T follicular helper cell (primary cell): ENCODE measurements around the gene DAGLA.
A peak's percentile ranks its signal among the peaks of the same experiment; 100 is the strongest.

Source experiments
- DNase-seq: peaks from one replicate; pipeline ENCODE4 v3.0.0-alpha.2; 2020; ENCODE audit warnings: low read depth

Gene DAGLA

GRCh38 chr11:61746442-61747191 is 66.4 kb downstream of the DAGLA start:
- DNase-seq: no peak

DNA sequence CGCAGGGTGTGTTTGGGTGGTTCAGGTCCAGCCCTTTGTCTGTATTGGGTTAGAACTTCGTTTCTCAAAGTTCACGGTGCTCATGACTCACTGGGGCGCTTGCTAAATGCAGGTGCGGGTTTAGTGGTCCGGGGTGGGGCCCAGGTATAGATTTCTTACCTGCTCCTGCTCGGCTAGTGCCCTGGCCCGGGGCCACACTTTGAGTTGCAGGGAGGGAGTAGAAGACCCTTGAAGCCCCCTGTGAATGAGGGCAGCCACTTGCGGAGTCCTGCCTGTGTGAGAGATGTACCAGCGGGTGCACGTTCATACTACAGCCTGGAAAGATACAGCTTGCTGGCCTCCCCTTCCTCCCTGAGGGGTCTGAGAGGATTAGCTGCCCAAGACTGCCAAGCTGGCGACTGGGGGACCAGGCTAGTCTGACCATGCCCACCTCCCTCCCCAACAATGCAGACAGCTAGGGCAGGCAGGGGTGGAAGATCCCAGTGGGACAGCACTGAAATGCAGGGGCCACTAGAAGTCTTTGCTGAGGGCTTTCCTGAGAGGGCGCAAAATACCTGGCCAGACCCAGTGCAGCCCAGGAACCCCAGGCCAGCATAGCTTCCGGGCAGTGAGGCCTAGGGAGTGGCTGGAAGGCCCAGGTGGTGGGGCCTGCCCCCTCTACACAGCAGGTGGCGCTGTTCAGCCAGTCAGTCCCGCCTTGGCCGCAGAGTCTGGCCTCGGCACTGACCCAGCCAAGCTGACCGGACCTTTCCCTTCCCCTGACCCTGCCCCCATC is 67.2 kb downstream of the DAGLA start:
- no peak for DNase-seq

GRCh38 chr11:61747967-61748285 is 67.7 kb downstream of the DAGLA start:
- DNase-seq: no peak

GRCh38 chr11:61749591-61750217 is 69.5 kb downstream of the DAGLA start:
- DNase-seq: no peak

GRCh38 chr11:61750631-61751273 is 70.6 kb downstream of the DAGLA start:
- no peak for DNase-seq

DNA sequence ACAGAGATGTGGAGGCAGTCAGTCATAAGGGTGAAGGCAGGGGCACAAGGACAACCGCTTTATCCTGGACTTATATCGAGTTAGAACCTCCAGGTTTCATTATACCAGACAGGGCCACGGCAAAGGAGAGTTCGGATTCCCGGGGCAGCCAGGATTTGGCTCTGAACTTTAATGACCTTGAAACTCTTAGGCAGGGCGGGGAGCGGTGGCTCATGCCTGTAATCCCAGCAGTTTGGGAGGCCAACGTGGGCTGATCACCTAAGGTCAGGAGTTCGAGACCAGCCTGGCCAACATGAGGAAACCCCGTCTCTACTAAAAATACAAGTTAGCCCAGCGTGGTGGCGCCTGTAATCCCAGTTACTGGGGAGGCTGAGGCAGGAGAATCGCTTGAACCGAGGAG is 71.2 kb downstream of the DAGLA start:
- DNase-seq: no peak

- peak; percentile 38 for DNase-seq
Measured at GRCh38 chr11:61752117-61752924, 72.1 kb downstream of the DAGLA start, which contains the start of gene MYRF. Gene MYRF (plus strand): TSS chr11:61752636. CDS start chr11:61752745, 109 bp downstream.

GRCh38 chr11:61752925-61753521 is 72.8 kb downstream of the DAGLA start:
- DNase-seq: no peak

DNA sequence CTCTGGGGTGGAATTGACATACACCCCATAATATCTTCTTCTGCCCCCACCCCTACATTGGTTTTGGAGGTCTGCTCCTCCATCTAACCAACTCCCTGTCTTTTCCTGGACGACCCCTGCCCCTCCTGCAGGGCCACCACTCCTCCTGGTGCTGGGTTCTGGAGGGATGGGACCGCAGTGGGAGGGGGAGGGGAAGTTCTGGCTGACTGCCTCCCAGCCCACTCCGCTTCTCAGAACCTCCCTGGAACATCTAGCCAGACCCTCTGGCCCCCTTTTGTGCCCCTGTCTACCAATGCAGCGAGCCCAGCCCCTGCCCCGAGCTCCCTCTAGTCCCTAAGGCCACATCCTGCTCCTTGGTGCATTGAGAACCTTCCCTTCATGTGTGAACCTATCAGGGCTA is 73.5 kb downstream of the DAGLA start:
- no peak for DNase-seq

GRCh38 chr11:61754534-61755482 is 74.6 kb downstream of the DAGLA start:
- no peak for DNase-seq

GRCh38 chr11:61756147-61756451 is 75.9 kb downstream of the DAGLA start:
- no peak for DNase-seq

GRCh38 chr11:61756452-61757212 is 76.4 kb downstream of the DAGLA start:
- no peak for DNase-seq

- no peak for DNase-seq
Measured at GRCh38 chr11:61757213-61757862, 77.1 kb downstream of the DAGLA start.

GRCh38 chr11:61760946-61761345 is 80.8 kb downstream of the DAGLA start:
- DNase-seq: no peak

DNA sequence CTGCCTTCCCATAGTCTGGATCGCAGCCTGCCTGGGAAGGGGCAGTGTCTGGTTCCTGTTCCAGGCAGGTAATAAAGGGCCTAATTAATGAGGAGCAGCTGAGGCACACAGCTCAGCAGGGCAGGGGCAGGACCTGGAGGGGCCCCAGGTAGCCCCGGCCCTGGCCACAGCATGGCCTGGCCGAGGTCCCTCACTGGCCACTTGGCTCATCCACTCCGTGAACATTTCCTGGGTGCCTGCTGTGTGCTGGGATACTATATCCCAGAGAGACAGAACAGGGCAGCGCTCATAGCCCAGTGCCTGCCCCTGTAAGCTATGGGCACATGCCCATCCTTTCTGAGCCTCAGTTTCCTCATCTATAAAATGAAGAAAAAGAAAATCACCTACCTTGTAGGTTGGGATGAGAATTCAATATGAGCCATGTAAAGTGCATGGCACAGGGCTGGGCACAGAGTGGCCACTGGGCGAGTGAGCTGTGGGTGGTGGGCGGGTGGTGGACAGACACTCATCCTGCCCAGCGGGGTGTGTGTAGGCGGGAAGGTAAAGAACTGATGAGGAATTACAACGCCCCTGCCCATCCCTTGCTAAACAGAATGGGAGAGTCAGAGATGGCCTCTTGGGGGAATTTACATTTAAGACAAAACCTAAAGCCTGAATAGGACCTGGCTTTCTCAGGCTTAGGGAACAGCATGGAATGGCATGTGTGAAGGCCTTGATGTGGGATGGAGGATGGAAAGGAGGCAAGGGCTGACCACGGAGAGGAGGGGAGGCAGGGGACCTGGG is 81.4 kb downstream of the DAGLA start:
- DNase-seq: no peak

DNA sequence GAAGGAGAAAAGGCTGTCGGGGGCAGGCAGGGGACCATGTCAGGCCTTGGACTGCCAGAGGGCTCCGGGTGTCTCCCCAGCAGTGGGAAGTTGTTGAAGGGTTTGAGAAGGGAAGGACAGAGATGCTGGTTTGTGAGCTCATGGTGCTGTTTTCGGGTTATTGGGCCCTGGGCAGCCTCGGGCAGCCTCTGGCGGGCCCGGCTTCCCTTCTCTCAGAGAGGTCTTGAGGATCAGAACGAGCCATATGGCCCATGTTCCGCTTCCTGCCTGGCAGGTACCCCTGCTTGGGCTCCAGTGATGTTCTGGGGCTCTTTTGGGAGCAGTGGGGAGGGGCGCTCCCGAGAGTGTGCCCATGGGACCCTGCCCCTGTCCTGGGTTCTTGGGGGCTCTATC is 82.0 kb downstream of the DAGLA start:
- no peak for DNase-seq

DNA sequence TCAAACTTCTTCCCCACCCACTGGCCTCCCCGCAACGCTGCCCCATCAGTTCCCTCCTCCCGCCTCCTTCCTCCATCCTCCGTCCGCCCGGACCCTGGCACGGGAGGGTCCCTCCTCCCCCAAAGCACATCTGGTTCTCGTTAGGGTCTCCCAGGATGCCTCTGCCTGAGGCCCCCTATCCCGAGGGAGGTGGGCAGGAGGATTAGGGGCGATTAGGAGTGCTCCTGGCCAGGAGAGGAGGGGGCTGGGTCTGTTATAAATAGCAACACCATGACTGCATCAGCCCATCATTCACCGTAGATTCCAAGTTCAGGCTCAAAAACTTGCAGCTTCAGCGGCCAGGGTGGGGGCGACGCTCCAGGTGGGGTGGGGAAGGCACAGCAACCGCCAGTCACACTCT is 82.6 kb downstream of the DAGLA start:
- DNase-seq: no peak

GRCh38 chr11:61763930-61764605 is 83.9 kb downstream of the DAGLA start:
- no peak for DNase-seq
